Mesenchymal stem cell (in vitro differentiated cells and primary cell): Measurements from ENCODE around the gene CRK.
A peak's percentile ranks its signal among the peaks of the same experiment; 100 is the strongest.

Experiments
- DNase-seq: peaks from one replicate; pipeline ENCODE4 v3.0.0-alpha.2; 2013
- H2AFZ ChIP-seq: one replicate; pipeline ENCODE4 v1.6.1; 2013; ENCODE audit warnings: low read depth, mild to moderate bottlenecking, control low read depth, inconsistent platforms, low read length, moderate library complexity
- H2AK5ac ChIP-seq: 2 replicates; pipeline ENCODE4 v1.6.1; 2013; ENCODE audit warnings: low read length, moderate library complexity, mild to moderate bottlenecking, inconsistent platforms; ENCODE audit not compliant: severe bottlenecking
- H2BK120ac ChIP-seq: one replicate; pipeline ENCODE4 v1.6.1; 2013; ENCODE audit warnings: low read depth, mild to moderate bottlenecking, inconsistent platforms, low read length, moderate library complexity
- H2BK12ac ChIP-seq, 2 experiments: one replicate each; pipeline ENCODE4 v1.6.1; 2013; ENCODE audit warnings: inconsistent platforms in 2 of 2, low read length in 2 of 2, mild to moderate bottlenecking in 2 of 2, moderate library complexity in 2 of 2, control low read depth in 1 of 2
- H2BK15ac ChIP-seq: one replicate; pipeline ENCODE4 v1.6.1; 2013; ENCODE audit warnings: mild to moderate bottlenecking, low read depth, inconsistent platforms; ENCODE audit not compliant: poor library complexity, severe bottlenecking
- H2BK5ac ChIP-seq: 2 replicates; pipeline ENCODE4 v1.6.1; 2013; ENCODE audit warnings: low read depth, mild to moderate bottlenecking, low read length, control low read depth, inconsistent platforms; ENCODE audit not compliant: poor library complexity, severe bottlenecking
- H3K14ac ChIP-seq, 2 experiments: one replicate each; pipeline ENCODE4 v1.6.1; 2013; ENCODE audit warnings: inconsistent platforms in 2 of 2, low read length in 2 of 2, control low read depth in 1 of 2, mild to moderate bottlenecking in 1 of 2, moderate library complexity in 1 of 2
- H3K18ac ChIP-seq, 2 experiments: one replicate each; pipeline ENCODE4 v1.6.1; 2013; ENCODE audit warnings: inconsistent platforms in 2 of 2, low read length in 2 of 2, control low read depth in 1 of 2, low read depth in 1 of 2, mild to moderate bottlenecking in 1 of 2
- H3K23ac ChIP-seq, 2 experiments: one replicate each; pipeline ENCODE4 v1.6.1; 2013; ENCODE audit warnings: inconsistent platforms in 2 of 2, low read length in 2 of 2, mild to moderate bottlenecking in 2 of 2, moderate library complexity in 2 of 2, control low read depth in 1 of 2
- H3K27ac ChIP-seq: 2 replicates; pipeline ENCODE4 v1.5.1; 2013; ENCODE audit warnings: mild to moderate bottlenecking, moderate library complexity, low read length, control low read depth, inconsistent platforms; ENCODE audit not compliant: poor library complexity, severe bottlenecking
- H3K27me3 ChIP-seq, 2 experiments: 2 replicates each; pipeline versions ENCODE4 v1.6.1 to v1.7.0; 2013; ENCODE audit warnings: low read length in 2 of 2, mild to moderate bottlenecking in 2 of 2, moderate library complexity in 2 of 2, control low read depth in 1 of 2, inconsistent platforms in 1 of 2; ENCODE audit not compliant: control insufficient read depth in 1 of 2, insufficient read depth in 1 of 2
- H3K36me3 ChIP-seq, 2 experiments: 2 replicates each; pipeline versions ENCODE4 v1.6.1 to v1.7.0; 2013; ENCODE audit warnings: low read length in 2 of 2, control low read depth in 1 of 2, inconsistent platforms in 1 of 2, low read depth in 1 of 2, mild to moderate bottlenecking in 1 of 2; ENCODE audit not compliant: insufficient read depth in 2 of 2, control insufficient read depth in 1 of 2
- H3K4ac ChIP-seq, 2 experiments: one replicate each; pipeline ENCODE4 v1.6.1; 2013; ENCODE audit warnings: inconsistent platforms in 2 of 2, low read length in 2 of 2, mild to moderate bottlenecking in 2 of 2, moderate library complexity in 2 of 2, control low read depth in 1 of 2, low read depth in 1 of 2
- H3K4me1 ChIP-seq: 2 replicates; pipeline ENCODE4 v1.6.1; 2013; ENCODE audit warnings: low read depth, low read length, control low read depth; ENCODE audit not compliant: control insufficient read depth, insufficient read depth
- H3K4me2 ChIP-seq: 2 replicates; pipeline ENCODE4 v1.6.1; 2013; ENCODE audit warnings: low read length, mild to moderate bottlenecking, inconsistent platforms; ENCODE audit not compliant: poor library complexity, severe bottlenecking
- H3K4me3 ChIP-seq, 2 experiments: 2 replicates each; pipeline versions ENCODE4 v1.5.1 to v1.7.0; 2013; ENCODE audit warnings: low read length in 2 of 2, mild to moderate bottlenecking in 2 of 2, control low read depth in 1 of 2, low read depth in 1 of 2; ENCODE audit not compliant: insufficient read depth in 1 of 2
- H3K79me1 ChIP-seq: replicated peaks from 2 replicates; pipeline ENCODE4 v1.6.1; 2013; ENCODE audit warnings: mild to moderate bottlenecking, control low read depth, low read length, inconsistent platforms; ENCODE audit not compliant: poor library complexity, severe bottlenecking
- H3K9ac ChIP-seq: 2 replicates; pipeline ENCODE4 v1.7.0; 2013; ENCODE audit warnings: mild to moderate bottlenecking, low read length, moderate library complexity
- H3K9me3 ChIP-seq: 2 replicates; pipeline ENCODE4 v1.7.0; 2013; ENCODE audit warnings: mild to moderate bottlenecking, low read length; ENCODE audit not compliant: control insufficient read depth
- H4K8ac ChIP-seq: one replicate; pipeline ENCODE4 v1.6.1; 2013; ENCODE audit warnings: inconsistent platforms, mild to moderate bottlenecking, low read length, moderate library complexity
- H4K91ac ChIP-seq: one replicate; pipeline ENCODE4 v1.6.1; 2013; ENCODE audit warnings: mild to moderate bottlenecking, low read length, inconsistent platforms
- WGBS: methylation state at CpG from one replicate; pipeline ENCODE4 v1.1.7; 2013; ENCODE audit warnings: mixed read lengths; 5-methylcytosine and 5-hydroxymethylcytosine counted together

Gene CRK

DNA sequence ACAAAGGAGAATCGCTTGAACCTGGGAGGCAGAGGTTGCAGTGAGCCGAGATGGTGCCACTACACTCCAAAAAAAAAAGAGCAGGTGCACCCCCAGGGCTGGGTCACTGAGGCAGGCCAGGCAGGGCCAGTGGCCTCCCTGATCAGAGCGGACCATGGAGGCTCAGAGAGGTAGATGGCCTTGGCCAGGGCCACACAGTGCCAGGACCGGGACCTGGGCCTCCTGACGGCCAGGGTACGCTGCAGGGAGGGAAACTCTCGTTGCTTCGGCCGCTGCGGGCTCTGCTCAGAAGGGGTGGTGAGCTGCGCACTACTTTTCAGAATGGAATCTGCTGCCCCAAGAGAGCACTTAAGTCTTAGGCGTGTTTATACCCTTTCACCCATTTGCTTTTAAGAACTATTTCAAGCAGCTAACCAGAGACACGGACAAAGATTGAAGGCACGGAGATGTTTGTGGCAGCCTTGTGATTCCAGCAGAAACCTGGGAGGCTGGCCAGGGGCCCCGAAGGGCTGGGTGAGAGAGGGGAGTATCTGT is 19.4 kb upstream of the CRK start:
- no peak overlapping the region for H4K91ac ChIP-seq
- no peak overlapping the region for H3K18ac ChIP-seq
- no peak overlapping the region for H4K8ac ChIP-seq
- H3K4me2 ChIP-seq: no peak overlapping the region
- WGBS: 89% methylated on average over 14 of the region's 15 CpGs
- no peak overlapping the region for H2BK120ac ChIP-seq
- peak overlapping the region in 1 of 2 experiments; percentile 60 for H3K23ac ChIP-seq
- H2AK5ac ChIP-seq: peak overlapping the region; percentile 53
- H3K36me3 ChIP-seq: peaks cover 81 to 83% of the 10 kb centered on the region in 2 experiments
- H3K9ac ChIP-seq: no peak overlapping the region
- no peak for DNase-seq
- H3K9me3 ChIP-seq: no peaks in the 10 kb centered on the region
- H3K4me3 ChIP-seq: no peak overlapping the region
- H2BK15ac ChIP-seq: no peak overlapping the region
- no peak overlapping the region for H3K4ac ChIP-seq
- no peak overlapping the region for H3K27ac ChIP-seq
- H2BK12ac ChIP-seq: no peak overlapping the region
- no peak overlapping the region for H2BK5ac ChIP-seq
- no peaks in the 10 kb centered on the region for H3K27me3 ChIP-seq
- H3K4me1 ChIP-seq: peaks cover 17% of the 10 kb centered on the region
- no peak overlapping the region for H2AFZ ChIP-seq
- no peak overlapping the region for H3K14ac ChIP-seq
- H3K79me1 ChIP-seq: peaks cover 34% of the 10 kb centered on the region

DNA sequence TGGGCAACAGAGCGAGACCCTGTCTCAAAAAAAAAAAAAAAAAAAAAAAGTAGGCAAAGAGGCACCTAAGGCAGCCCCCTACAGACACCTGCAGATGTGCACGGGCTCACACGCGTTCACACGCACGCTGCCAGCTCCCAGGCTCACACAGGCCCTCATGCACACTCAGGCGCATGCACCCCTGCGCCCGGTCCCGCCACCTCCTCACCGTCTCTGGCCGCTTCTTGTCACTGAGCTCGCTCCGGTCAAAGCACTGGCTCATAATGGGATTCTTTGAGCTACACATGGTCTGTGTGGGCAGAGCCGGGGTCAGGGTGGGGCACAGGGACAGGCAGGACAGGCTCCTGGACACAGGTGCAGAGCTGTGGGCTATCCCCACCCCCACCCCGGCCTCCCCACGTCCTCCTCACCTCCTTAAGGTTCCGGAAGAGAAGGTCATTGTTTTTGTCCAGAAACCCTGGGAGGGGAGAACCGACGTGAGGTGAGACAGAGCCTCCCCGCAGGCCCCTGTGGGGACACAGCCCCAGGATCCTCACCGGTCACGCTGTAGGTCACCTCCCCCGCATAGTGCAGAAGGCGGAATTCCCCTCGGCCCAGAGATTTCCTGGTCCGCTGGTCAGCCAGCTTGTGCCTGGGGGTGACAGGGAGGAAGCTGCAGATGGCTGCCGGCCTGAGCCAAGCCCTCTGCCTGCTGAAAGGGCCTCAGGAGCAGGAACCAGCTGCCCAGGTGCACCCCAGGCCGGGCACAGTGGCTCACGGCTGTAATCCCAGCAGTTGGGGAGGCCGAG is 18.6 kb upstream of the CRK start:
- H3K27ac ChIP-seq: no peak overlapping the region
- WGBS: 95% methylated on average over 28 of the region's 31 CpGs
- no peak overlapping the region for H2AFZ ChIP-seq
- no peak overlapping the region for H3K4ac ChIP-seq
- H3K36me3 ChIP-seq: peaks cover 82 to 88% of the 10 kb centered on the region in 2 experiments
- H3K4me1 ChIP-seq: peaks cover 17% of the 10 kb centered on the region
- no peak overlapping the region for H3K9ac ChIP-seq
- H3K18ac ChIP-seq: no peak overlapping the region
- H4K8ac ChIP-seq: no peak overlapping the region
- no peak for DNase-seq
- H3K79me1 ChIP-seq: peaks cover 33% of the 10 kb centered on the region
- H2BK5ac ChIP-seq: no peak overlapping the region
- peak overlapping the region in 1 of 2 experiments; percentile 1 for H3K4me3 ChIP-seq
- H3K9me3 ChIP-seq: no peaks in the 10 kb centered on the region
- H2BK12ac ChIP-seq: no peak overlapping the region
- no peak overlapping the region for H3K4me2 ChIP-seq
- H2BK15ac ChIP-seq: no peak overlapping the region
- H3K23ac ChIP-seq: no peak overlapping the region
- no peak overlapping the region for H2BK120ac ChIP-seq
- no peak overlapping the region for H3K14ac ChIP-seq
- H2AK5ac ChIP-seq: no peak overlapping the region
- H3K27me3 ChIP-seq: no peaks in the 10 kb centered on the region
- no peak overlapping the region for H4K91ac ChIP-seq

DNA sequence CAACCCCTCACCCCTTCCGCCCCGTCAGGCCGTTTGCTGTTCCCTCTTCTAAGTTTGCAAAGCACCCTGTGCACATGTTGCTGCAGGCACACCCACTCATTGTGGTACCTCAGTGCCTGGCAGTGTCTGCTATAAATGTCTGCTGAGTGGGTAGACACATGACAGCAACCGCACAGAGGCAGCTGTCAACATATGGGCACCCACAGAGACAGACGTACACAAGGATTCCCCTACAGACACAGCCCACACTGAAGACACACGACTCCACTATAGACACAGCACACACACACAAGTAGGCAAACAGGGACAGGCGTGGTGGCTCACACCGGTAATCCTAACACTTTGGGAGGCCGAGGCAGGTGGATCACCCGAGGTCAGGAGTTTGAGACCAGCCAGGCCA is 17.8 kb upstream of the CRK start:
- no peak overlapping the region for H2AK5ac ChIP-seq
- no peak overlapping the region for H3K9ac ChIP-seq
- no peak overlapping the region for H3K14ac ChIP-seq
- H3K36me3 ChIP-seq: peaks cover 87% of the 10 kb centered on the region in 2 experiments
- no peak overlapping the region for H3K27ac ChIP-seq
- H3K18ac ChIP-seq: no peak overlapping the region
- 93% methylated on average over 10 of the region's 10 CpGs for WGBS
- H4K8ac ChIP-seq: no peak overlapping the region
- H2BK15ac ChIP-seq: no peak overlapping the region
- no peak overlapping the region for H2BK12ac ChIP-seq
- H3K4me3 ChIP-seq: no peak overlapping the region
- no peak overlapping the region for H3K4me2 ChIP-seq
- H3K4me1 ChIP-seq: peaks cover 17% of the 10 kb centered on the region
- H3K9me3 ChIP-seq: no peaks in the 10 kb centered on the region
- no peak overlapping the region for H2BK120ac ChIP-seq
- no peak for DNase-seq
- H3K79me1 ChIP-seq: peaks cover 37% of the 10 kb centered on the region
- H3K4ac ChIP-seq: no peak overlapping the region
- H3K27me3 ChIP-seq: no peaks in the 10 kb centered on the region
- H2BK5ac ChIP-seq: no peak overlapping the region
- no peak overlapping the region for H3K23ac ChIP-seq
- no peak overlapping the region for H2AFZ ChIP-seq
- H4K91ac ChIP-seq: no peak overlapping the region

DNA sequence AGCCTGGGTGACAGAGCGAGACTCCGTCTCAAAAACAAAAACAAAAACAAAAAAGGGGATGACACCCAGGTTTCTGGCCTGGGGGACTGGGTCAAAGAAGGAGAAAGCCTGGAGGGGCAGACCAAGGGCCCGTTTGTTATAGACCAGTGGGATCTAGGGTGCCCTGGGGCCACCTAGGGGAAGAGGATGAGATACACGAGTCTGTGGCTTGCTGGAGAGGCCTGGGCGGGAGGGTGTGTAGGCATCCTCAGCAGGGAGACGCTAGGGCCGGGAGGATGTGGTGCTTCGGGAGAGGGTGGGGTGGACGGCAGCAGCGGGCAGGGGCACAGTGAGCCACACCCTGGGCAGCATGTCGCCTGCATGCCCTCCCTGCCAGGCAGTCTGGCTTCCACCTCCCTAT is 17.1 kb upstream of the CRK start:
- H2BK120ac ChIP-seq: no peak overlapping the region
- no peak overlapping the region for H3K4me2 ChIP-seq
- H2BK15ac ChIP-seq: no peak overlapping the region
- H3K27ac ChIP-seq: no peak overlapping the region
- H3K14ac ChIP-seq: no peak overlapping the region
- H3K79me1 ChIP-seq: peaks cover 42% of the 10 kb centered on the region
- H2AFZ ChIP-seq: no peak overlapping the region
- no peak overlapping the region for H4K8ac ChIP-seq
- no peak overlapping the region for H3K4ac ChIP-seq
- H3K9ac ChIP-seq: no peak overlapping the region
- peak overlapping the region in 1 of 2 experiments; percentile 14 for H3K18ac ChIP-seq
- H3K4me1 ChIP-seq: peaks cover 17% of the 10 kb centered on the region
- peak overlapping the region in 1 of 2 experiments; percentile 14 for H3K23ac ChIP-seq
- no peaks in the 10 kb centered on the region for H3K27me3 ChIP-seq
- H2BK12ac ChIP-seq: no peak overlapping the region
- no peak for DNase-seq
- H3K4me3 ChIP-seq: no peak overlapping the region
- H3K9me3 ChIP-seq: no peaks in the 10 kb centered on the region
- H2AK5ac ChIP-seq: peak overlapping the region; percentile 9
- no peak overlapping the region for H4K91ac ChIP-seq
- peaks cover 87% of the 10 kb centered on the region in 2 experiments for H3K36me3 ChIP-seq
- H2BK5ac ChIP-seq: no peak overlapping the region
- WGBS: 76% methylated on average over 11 of the region's 11 CpGs
